ENCODE measurements around the gene DSCAML1.

- TF ChIP-seq CTCF (IDR thresholded peaks at IDR 0.05 in 2 of 3, conservative IDR thresholded peaks at IDR 0.05 in 1 of 3; ENCODE audit: control insufficient read depth in 2 of 3, extremely low read depth in 1 of 3, insufficient read depth in 1 of 3, low read depth in 3 of 3, low read length in 3 of 3) (no peak), ZBTB33 (IDR thresholded peaks at IDR 0.05) (no peak)
These were observed 45.3 kb upstream of the DSCAML1 start for GRCh38 chr11:117842131-117842941.

Measured in GM12878 (cell line).